DMS53 (cell line): ENCODE data around the gene RBM27.
"Not testable (repeated sequence)": the region's sequence is repeated elsewhere in the genome, so short reads cannot be mapped to it uniquely, and the experiment has no call there.

Experiments used
- DNase-seq: peaks from one replicate; lab custom pipeline; 2025; lab: John Stamatoyannopoulos, UW

RBM27 gene

GRCh38 chr5:146208916-146209522 lies 5.6 kb downstream of the RBM27 start:
- DNase-seq, result peak; percentile 30

- DNase-seq, result no peak
Observed at GRCh38 chr5:146209714-146210113, 6.3 kb downstream of the RBM27 start.

GRCh38 chr5:146210810-146211209 lies 7.4 kb downstream of the RBM27 start:
- not testable (repeated sequence) for DNase-seq

- peak; percentile 63 for DNase-seq
Observed at GRCh38 chr5:146213210-146213826, 9.9 kb downstream of the RBM27 start.

- not testable (repeated sequence) for DNase-seq
Observed at GRCh38 chr5:146214881-146215280, 11.5 kb downstream of the RBM27 start.

- no peak for DNase-seq
Observed at GRCh38 chr5:146218168-146218567, 14.8 kb downstream of the RBM27 start.

GRCh38 chr5:146219243-146219642 lies 15.8 kb downstream of the RBM27 start:
- DNase-seq, result no peak

GRCh38 chr5:146221234-146221633 lies 17.8 kb downstream of the RBM27 start:
- DNase-seq, result no peak

- no peak for DNase-seq
Observed at GRCh38 chr5:146222005-146222404, 18.6 kb downstream of the RBM27 start.

- no peak for DNase-seq
Observed at GRCh38 chr5:146223179-146223578, 19.8 kb downstream of the RBM27 start.

GRCh38 chr5:146229222-146229621 lies 25.8 kb downstream of the RBM27 start:
- no peak for DNase-seq

- DNase-seq, result no peak
Observed at GRCh38 chr5:146232223-146232622, 28.8 kb downstream of the RBM27 start.

- no peak for DNase-seq
Observed at GRCh38 chr5:146233441-146233840, 30.0 kb downstream of the RBM27 start.

GRCh38 chr5:146238973-146239372 lies 35.6 kb downstream of the RBM27 start:
- DNase-seq, result no peak

- DNase-seq, result no peak
Observed at GRCh38 chr5:146240951-146241350, 37.5 kb downstream of the RBM27 start.

- DNase-seq, result no peak
Observed at GRCh38 chr5:146243247-146243646, 39.8 kb downstream of the RBM27 start.

- DNase-seq, result no peak
Observed at GRCh38 chr5:146248561-146248960, 45.2 kb downstream of the RBM27 start.

- DNase-seq, result no peak
Observed at GRCh38 chr5:146249801-146250200, 46.4 kb downstream of the RBM27 start.
